G401 (cell line): ENCODE results near the gene USP30. TPM values are rescaled to one million over a fixed set of nuclear protein-coding genes. Genes with fewer than 3 reads are reported as not detected.
A peak's percentile ranks its signal among the peaks of the same experiment; 100 is the strongest.
"Not testable (repeated sequence)": the region's sequence is repeated elsewhere in the genome, so short reads cannot be mapped to it uniquely, and the experiment has no call there.

Experiments
- DNase-seq: peaks from one replicate; pipeline ENCODE4 v3.0.0-alpha.2; 2015; ENCODE audit warnings: low spot score
- in situ Hi-C: cut with HindIII; loops from 2 replicates; pipeline ENCODE4 v1.10.0; 2016; ENCODE audit warnings: low sequenced_read_pairs, mixed read lengths
- total RNA-seq: library from RNA; depleted of rRNA; stranded (reverse); fragments of >200 nt; shearing (Covaris generic); gene quantifications from 2 replicates; pipeline ENCODE4 v1.2.3, GENCODE V29; 2014; rRNA removed

USP30 gene
- 20.5 and 21.6 TPM in 2 replicates for total RNA-seq

DNA sequence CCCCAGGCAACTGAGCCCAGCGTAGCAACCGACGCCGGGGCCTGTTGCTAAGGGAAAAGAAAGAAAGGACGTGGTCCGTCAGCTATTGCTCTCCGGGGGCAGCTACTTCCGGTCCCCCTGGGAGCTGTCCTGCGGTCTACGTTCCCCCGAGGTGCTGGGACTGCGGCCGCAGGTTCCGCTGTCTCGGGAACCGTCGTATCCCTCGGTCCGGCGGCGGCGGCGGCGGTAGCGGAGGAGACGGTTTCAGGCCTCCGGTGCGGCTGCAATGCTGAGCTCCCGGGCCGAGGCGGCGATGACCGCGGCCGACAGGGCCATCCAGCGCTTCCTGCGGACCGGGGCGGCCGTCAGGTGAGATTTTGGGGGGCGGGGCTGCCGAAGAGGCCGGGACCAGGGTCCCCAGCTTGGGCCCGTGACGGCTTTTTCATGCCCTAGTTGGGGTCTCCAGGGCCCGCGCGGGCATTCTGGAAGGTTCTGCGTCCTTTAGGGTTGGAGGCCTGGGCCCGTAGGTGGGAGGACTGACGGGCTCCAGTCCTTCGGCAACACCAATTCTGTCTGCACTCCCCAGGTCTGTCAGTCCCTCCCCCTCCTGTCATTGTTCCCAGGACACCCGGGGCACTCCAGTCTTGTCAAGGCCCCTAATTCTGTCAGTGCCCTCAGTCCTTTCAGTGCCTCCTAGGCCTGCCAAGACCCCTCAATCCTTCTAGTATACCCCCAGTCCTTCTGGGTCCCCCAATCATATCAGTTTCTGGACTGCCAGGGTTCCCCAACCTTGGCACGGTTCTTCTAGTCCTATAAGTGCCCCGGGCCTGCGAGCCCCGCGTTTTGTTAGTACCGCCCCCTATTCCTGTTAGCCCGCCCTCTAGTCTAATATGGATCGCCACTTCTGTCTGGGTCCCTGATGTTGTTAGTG, at the start of gene USP30:
USP30 (plus strand) TSS at position 163 of the 910 bp plus-strand sequence; CDS start at position 266, 103 bp downstream.
- peak; percentile 91 for DNase-seq
- in situ Hi-C loops, result no loop called here

- no peak for DNase-seq
- in situ Hi-C loops, result no loop called here
Measured at GRCh38 chr12:109004017-109004416, 48.4 kb upstream of the USP30 start.

GRCh38 chr12:109009766-109010165, 42.6 kb upstream of the USP30 start:
- in situ Hi-C loops, result no loop called here

DNA sequence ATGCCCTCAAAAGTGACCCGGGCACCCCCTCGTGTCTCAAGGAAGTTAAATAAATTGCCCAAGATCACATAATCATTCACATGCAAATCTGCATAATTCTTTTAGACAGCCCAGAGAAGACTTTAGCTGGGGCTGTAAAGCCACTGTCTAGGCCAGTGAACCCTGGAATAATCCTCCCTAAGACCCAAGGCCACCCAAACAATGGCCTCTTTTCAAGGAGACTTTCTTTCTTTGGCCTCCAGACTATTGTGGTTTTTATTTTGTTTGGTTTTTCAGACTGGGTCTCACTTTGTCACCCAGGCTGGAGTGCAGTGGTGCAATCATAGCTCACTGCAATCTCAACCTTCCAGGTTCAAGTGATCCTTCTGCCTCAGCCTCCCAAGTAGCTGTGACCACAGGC, 42.1 kb upstream of the USP30 start:
- DNase-seq, result no peak
- in situ Hi-C loops, result no loop called here

More at GRCh38 chr12:109009766-109010165, 42.6 kb upstream of the USP30 start:
- DNase-seq, result no peak

- DNase-seq, result no peak
- in situ Hi-C loops, result no loop called here
Measured at GRCh38 chr12:109014984-109015765, 37.2 kb upstream of the USP30 start.

GRCh38 chr12:109016016-109016415, 36.4 kb upstream of the USP30 start:
- DNase-seq, result no peak
- in situ Hi-C loops, result no loop called here

GRCh38 chr12:109016978-109017377, 35.4 kb upstream of the USP30 start:
- no peak for DNase-seq
- in situ Hi-C loops, result no loop called here

DNA sequence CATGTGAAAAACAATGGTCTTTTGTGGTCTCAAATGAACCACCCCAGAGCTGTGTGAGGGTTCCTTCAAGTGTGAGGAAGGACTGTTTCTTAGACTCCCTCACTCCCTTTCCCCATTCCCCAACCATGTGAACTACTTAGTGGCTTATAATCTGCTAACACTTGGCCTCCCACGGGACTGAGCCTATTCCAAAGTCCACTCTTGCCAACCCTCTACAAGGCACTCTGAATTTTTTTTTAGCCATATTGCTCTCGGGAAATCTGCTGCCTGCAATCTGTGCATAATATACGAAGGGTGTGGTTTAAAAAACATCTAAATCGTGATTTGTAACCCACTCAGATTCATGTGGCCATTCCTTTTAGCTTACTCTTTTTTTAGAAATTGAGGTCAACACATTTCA, 34.1 kb upstream of the USP30 start:
- peak; percentile 73 for DNase-seq
- in situ Hi-C loops, result no loop called here

DNA sequence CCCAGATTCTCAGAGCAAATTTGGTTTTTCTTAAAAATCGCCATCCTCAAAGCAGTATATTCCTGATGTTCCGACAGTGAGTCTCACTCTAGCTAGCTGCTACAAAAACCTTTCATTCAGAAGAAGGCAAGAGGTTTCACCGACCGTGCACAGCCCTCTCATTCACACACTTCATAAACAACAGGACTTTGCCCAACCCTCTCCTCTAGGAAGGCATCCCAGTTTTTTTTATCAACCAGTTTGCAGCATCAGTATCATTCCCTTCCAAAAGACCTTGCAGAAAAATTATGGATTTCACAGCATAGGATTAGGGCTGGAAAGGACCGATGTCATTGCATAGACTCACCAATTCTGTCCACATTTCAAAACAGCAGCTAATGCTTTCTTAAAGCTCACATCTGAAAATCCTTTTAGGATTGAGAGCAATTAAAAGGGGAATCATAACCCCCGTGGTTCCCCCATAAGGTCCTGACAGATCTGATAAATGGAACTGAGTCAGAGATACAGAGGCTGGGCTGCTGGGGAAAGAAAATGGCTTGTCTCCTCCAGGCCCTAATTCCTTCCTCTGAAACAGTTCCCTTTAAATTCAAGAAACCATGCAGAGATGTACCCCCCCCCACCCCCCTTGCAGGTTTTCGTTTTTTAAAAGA, 32.1 kb upstream of the USP30 start:
- in situ Hi-C loops, result no loop called here
- peak; percentile 72 for DNase-seq

- peak; percentile 82 for DNase-seq
- in situ Hi-C loops, result no loop called here
Measured at GRCh38 chr12:109020796-109021380, 31.5 kb upstream of the USP30 start, which contains the start of gene SVOP. Gene SVOP, minus strand, starts transcription at chr12:109021068. Its CDS starts 200 bp downstream, at chr12:109020868.

DNA sequence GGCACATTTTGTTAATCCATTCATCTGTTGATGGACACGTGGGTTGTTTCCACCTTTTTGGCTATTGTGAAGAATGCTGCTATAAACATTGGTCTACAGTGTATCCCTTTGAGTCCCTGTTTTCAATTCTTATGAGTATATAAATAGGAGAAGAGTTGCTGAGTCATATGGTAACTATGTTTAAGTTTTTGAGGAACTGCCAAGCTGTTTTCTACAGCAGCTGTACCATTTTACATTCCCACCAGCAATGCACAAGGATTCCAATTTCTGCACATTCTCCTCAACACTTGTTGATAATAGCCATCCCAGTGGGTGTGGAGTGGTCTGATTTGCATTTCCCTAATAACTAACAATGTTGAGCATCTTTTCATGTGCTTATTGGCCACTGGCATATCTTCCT, 24.6 kb upstream of the USP30 start:
- in situ Hi-C loops, result no loop called here
- no peak for DNase-seq

GRCh38 chr12:109028624-109029023, 23.8 kb upstream of the USP30 start:
- DNase-seq, in situ Hi-C loops: not testable (repeated sequence)

DNA sequence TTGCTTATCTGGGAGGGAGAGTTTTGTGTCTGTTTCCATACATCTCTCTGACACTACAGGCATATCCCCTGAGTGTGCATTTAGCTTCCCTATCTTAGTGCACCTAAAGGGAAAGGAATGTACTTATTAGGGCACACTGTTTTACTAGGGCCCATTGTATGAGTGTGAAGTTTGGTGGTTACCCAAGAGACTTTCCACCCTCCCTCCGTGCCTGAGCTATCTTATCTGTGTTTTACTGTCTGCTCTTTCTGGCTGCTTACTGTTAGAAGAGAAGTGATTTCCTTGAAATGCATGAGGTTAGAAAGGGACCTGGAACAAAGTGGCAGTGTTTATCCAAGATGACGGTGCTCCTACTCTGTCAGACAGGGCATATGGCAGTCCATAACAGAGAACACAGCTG, 23.0 kb upstream of the USP30 start:
- in situ Hi-C loops, result no loop called here
- DNase-seq, result no peak

- in situ Hi-C loops, result no loop called here
- DNase-seq, result no peak
Measured at GRCh38 chr12:109033239-109034196, 18.9 kb upstream of the USP30 start.

DNA sequence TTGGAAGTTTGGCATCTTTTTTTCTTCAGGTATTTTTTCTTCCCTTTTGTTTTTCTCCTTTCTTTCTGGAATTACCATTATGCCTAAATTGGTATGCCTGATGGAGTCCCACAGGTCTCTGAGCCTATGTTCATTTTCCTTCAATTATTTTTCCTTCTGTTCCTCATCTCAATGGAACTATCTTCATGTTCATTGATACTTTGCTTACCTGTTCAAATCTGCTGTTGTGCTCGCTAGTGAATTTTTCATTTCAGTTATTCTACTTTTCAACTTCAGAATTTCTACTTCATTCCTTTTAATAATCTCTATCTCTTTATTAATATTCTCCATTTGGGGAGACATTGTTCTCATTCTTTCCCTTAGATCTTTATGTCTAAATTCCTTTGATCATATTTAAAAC, 15.4 kb upstream of the USP30 start:
- in situ Hi-C loops, result no loop called here
- no peak for DNase-seq

DNA sequence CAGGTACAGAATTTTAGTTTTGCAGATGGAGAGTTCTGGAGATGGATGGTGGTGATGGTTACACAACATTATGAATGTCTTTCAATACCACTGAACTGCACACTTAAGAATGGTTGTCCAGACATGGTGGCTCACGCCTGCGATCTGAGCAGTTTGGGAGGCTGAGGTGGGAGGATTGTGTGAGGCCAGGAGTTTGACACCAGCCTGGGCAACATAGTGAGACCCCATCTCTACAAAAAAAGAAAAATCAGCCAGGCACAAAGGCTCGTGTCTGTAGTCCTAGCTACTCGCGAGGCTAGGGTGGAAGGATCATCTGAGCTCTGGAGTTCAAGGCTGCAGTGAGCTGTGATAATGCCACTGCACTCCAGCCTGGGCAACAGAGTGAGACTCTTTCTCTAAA, 8.1 kb upstream of the USP30 start:
- no peak for DNase-seq
- in situ Hi-C loops, result no loop called here

- in situ Hi-C loops, result no loop called here
- no peak for DNase-seq
Measured at GRCh38 chr12:109047081-109047805, 5.1 kb upstream of the USP30 start.
